Activated CD4-positive, alpha-beta T cell treated with anti-CD3 and anti-CD28 coated beads, Interleukin-2, amount 10 ng/mL, durations not matched to agents 7 days and 5 days (primary cell): ENCODE data around the gene KRT84. TPM values are rescaled to one million over a fixed set of nuclear protein-coding genes. Genes with fewer than 3 reads are reported as not detected.

ENCODE experiments used
- CTCF ChIA-PET: fragments of 350-600 bp; sonication (Branson Sonifier 250); formaldehyde crosslinking; loops from one replicate; lab custom pipeline; 2021; ENCODE audit warnings: antibody characterized with exemption; lab: Charles Lee
- POLR2A ChIA-PET: fragments of 350-600 bp; sonication (Branson Sonifier 250); formaldehyde crosslinking; loops from one replicate; lab custom pipeline; 2021; ENCODE audit warnings: antibody characterized with exemption; lab: Charles Lee
- DNase-seq: peaks from one replicate; pipeline ENCODE4 v3.0.0-alpha.2; 2020
- H3K27ac Mint-ChIP-seq: one replicate; pipeline ENCODE4 v1.8.0; 2021; ENCODE audit warnings: mild to moderate bottlenecking, moderate library complexity, mixed read lengths
- H3K27me3 Mint-ChIP-seq: one replicate; pipeline ENCODE4 v1.8.0; 2021; ENCODE audit warnings: mixed read lengths
- H3K36me3 Mint-ChIP-seq: one replicate; pipeline ENCODE4 v1.8.0; 2021; ENCODE audit warnings: low read depth, mixed read lengths
- H3K4me1 Mint-ChIP-seq: one replicate; pipeline ENCODE4 v1.8.0; 2021; ENCODE audit warnings: mixed read lengths
- H3K4me3 Mint-ChIP-seq: one replicate; pipeline ENCODE4 v1.8.0; 2021; ENCODE audit warnings: mild to moderate bottlenecking, moderate library complexity, mixed read lengths
- H3K9me3 Mint-ChIP-seq: one replicate; pipeline ENCODE4 v1.8.0; 2021; ENCODE audit warnings: mixed read lengths
- total RNA-seq, 2 experiments: library from RNA; stranded (reverse); gene quantifications; one replicate each; pipeline ENCODE4 v1.2.3, GENCODE V29; 2021

Gene KRT84
- total RNA-seq, 2 experiments from 2014 or later = not detected

GRCh38 chr12:52390739-52391617 lies 5.5 kb upstream of the KRT84 start:
- POLR2A ChIA-PET = no interaction called here
- CTCF ChIA-PET = interaction anchor here (0.7 to 1.1 kb wide), 2 partner anchors 18 to 169 kb away, joined by 3 to 4 read pairs; no protein-coding TSS in a partner anchor
- H3K36me3 Mint-ChIP-seq = no peaks in the 10 kb centered on the region
- H3K4me3 Mint-ChIP-seq = no peak overlapping the region
- H3K4me1 Mint-ChIP-seq = no peaks in the 10 kb centered on the region
- no peaks in the 10 kb centered on the region for H3K9me3 Mint-ChIP-seq
- no peak overlapping the region for H3K27ac Mint-ChIP-seq
- H3K27me3 Mint-ChIP-seq = no peaks in the 10 kb centered on the region
- peak; percentile 16 for DNase-seq

GRCh38 chr12:52389313-52390207 lies 4.1 kb upstream of the KRT84 start:
- no peak for DNase-seq
- H3K36me3 Mint-ChIP-seq = no peaks in the 10 kb centered on the region
- H3K9me3 Mint-ChIP-seq = no peaks in the 10 kb centered on the region
- no peaks in the 10 kb centered on the region for H3K27me3 Mint-ChIP-seq
- POLR2A ChIA-PET = no interaction called here
- CTCF ChIA-PET = no interaction called here
- no peak overlapping the region for H3K27ac Mint-ChIP-seq
- no peak overlapping the region for H3K4me3 Mint-ChIP-seq
- no peaks in the 10 kb centered on the region for H3K4me1 Mint-ChIP-seq

- no peak for DNase-seq
- CTCF ChIA-PET = no interaction called here
- Mint-ChIP-seq H3K4me3 (no peak overlapping the region), H3K27ac (no peak overlapping the region), H3K4me1 (peaks cover 7% of the 10 kb centered on the region), H3K27me3 (no peaks in the 10 kb centered on the region), H3K9me3 (no peaks in the 10 kb centered on the region), H3K36me3 (no peaks in the 10 kb centered on the region)
- POLR2A ChIA-PET = no interaction called here
Measured at GRCh38 chr12:52387859-52388258, 2.4 kb upstream of the KRT84 start.

GRCh38 chr12:52383331-52383730 lies 2.1 kb downstream of the KRT84 start:
- no peaks in the 10 kb centered on the region for H3K27me3 Mint-ChIP-seq
- peaks cover 17% of the 10 kb centered on the region for H3K4me1 Mint-ChIP-seq
- ChIA-PET CTCF (interaction anchor here (0.9 to 1.1 kb wide), 2 partner anchors 11 to 502 kb away, joined by 3 to 4 read pairs; no protein-coding TSS in a partner anchor), POLR2A (no interaction called here)
- H3K9me3 Mint-ChIP-seq = no peaks in the 10 kb centered on the region
- H3K36me3 Mint-ChIP-seq = no peaks in the 10 kb centered on the region
- no peak overlapping the region for H3K27ac Mint-ChIP-seq
- H3K4me3 Mint-ChIP-seq = no peak overlapping the region
- DNase-seq = no peak

- no peaks in the 10 kb centered on the region for H3K27me3 Mint-ChIP-seq
- ChIA-PET POLR2A (no interaction called here), CTCF (interaction anchor here (1.1 to 1.9 kb wide), 2 partner anchors 10 to 502 kb away, joined by 3 to 6 read pairs; no protein-coding TSS in a partner anchor)
- H3K9me3 Mint-ChIP-seq = no peaks in the 10 kb centered on the region
- no peaks in the 10 kb centered on the region for H3K36me3 Mint-ChIP-seq
- no peak overlapping the region for H3K4me3 Mint-ChIP-seq
- no peak overlapping the region for H3K27ac Mint-ChIP-seq
- peaks cover 17% of the 10 kb centered on the region for H3K4me1 Mint-ChIP-seq
- peak; percentile 16 for DNase-seq
Measured at GRCh38 chr12:52382854-52383253, 2.6 kb downstream of the KRT84 start.

- Mint-ChIP-seq H3K36me3 (no peaks in the 10 kb centered on the region), H3K4me3 (no peak overlapping the region), H3K27me3 (no peaks in the 10 kb centered on the region), H3K27ac (no peak overlapping the region), H3K9me3 (no peaks in the 10 kb centered on the region), H3K4me1 (peaks cover 17% of the 10 kb centered on the region)
- ChIA-PET CTCF (interaction anchor here (1.0 to 1.9 kb wide), 3 partner anchors 9 to 234 kb away, joined by 3 to 6 read pairs (median 4); no protein-coding TSS in a partner anchor), POLR2A (no interaction called here)
- DNase-seq = no peak
Measured at GRCh38 chr12:52381206-52381605, 4.2 kb downstream of the KRT84 start.

GRCh38 chr12:52380271-52380694 lies 5.2 kb downstream of the KRT84 start:
- Mint-ChIP-seq H3K4me3 (no peak overlapping the region), H3K27ac (no peak overlapping the region), H3K36me3 (no peaks in the 10 kb centered on the region), H3K9me3 (no peaks in the 10 kb centered on the region), H3K4me1 (peaks cover 17% of the 10 kb centered on the region), H3K27me3 (peaks cover 5% of the 10 kb centered on the region)
- peak; percentile 15 for DNase-seq
- POLR2A ChIA-PET = no interaction called here
- CTCF ChIA-PET = interaction anchor here (1.2 kb wide), 1 partner anchor 492 kb away, joined by 3 read pairs; no protein-coding TSS in a partner anchor

GRCh38 chr12:52379536-52379935 lies 5.9 kb downstream of the KRT84 start:
- no peak for DNase-seq
- Mint-ChIP-seq H3K9me3 (no peaks in the 10 kb centered on the region), H3K27ac (no peak overlapping the region), H3K27me3 (peaks cover 6% of the 10 kb centered on the region), H3K36me3 (no peaks in the 10 kb centered on the region), H3K4me3 (no peak overlapping the region), H3K4me1 (peaks cover 17% of the 10 kb centered on the region)
- ChIA-PET POLR2A (no interaction called here), CTCF (no interaction called here)

- Mint-ChIP-seq H3K27ac (no peak overlapping the region), H3K36me3 (no peaks in the 10 kb centered on the region), H3K27me3 (peaks cover 16% of the 10 kb centered on the region), H3K4me3 (no peak overlapping the region), H3K4me1 (peaks cover 13% of the 10 kb centered on the region), H3K9me3 (no peaks in the 10 kb centered on the region)
- DNase-seq = no peak
- ChIA-PET CTCF (interaction anchor here (1.2 kb wide), 1 partner anchor 488 kb away, joined by 3 read pairs; no protein-coding TSS in a partner anchor), POLR2A (no interaction called here)
Measured at GRCh38 chr12:52378091-52378490, 7.4 kb downstream of the KRT84 start.

- POLR2A ChIA-PET = no interaction called here
Measured at GRCh38 chr12:52377266-52377665, 8.2 kb downstream of the KRT84 start.

GRCh38 chr12:52372216-52373154 lies 13.0 kb downstream of the KRT84 start:
- peak; percentile 62 for DNase-seq
- Mint-ChIP-seq H3K36me3 (no peaks in the 10 kb centered on the region), H3K4me3 (no peak overlapping the region), H3K9me3 (no peaks in the 10 kb centered on the region), H3K27ac (no peak overlapping the region), H3K4me1 (no peaks in the 10 kb centered on the region), H3K27me3 (peaks cover 16% of the 10 kb centered on the region)
- CTCF ChIA-PET = interaction anchor here (0.6 to 2.8 kb wide), 13 partner anchors 10 to 612 kb away, joined by 3 to 16 read pairs (median 3); no protein-coding TSS in a partner anchor
- POLR2A ChIA-PET = interaction anchor here (0.7 kb wide), 1 partner anchor 494 kb away, joined by 3 read pairs; no protein-coding TSS in a partner anchor

More at GRCh38 chr12:52377266-52377665, 8.2 kb downstream of the KRT84 start:
- H3K9me3 Mint-ChIP-seq = no peaks in the 10 kb centered on the region
- CTCF ChIA-PET = interaction anchor here (1.2 kb wide), 1 partner anchor 489 kb away, joined by 3 read pairs; no protein-coding TSS in a partner anchor
- DNase-seq = no peak
- H3K27me3 Mint-ChIP-seq = peaks cover 16% of the 10 kb centered on the region
- peaks cover 4% of the 10 kb centered on the region for H3K4me1 Mint-ChIP-seq
- H3K27ac Mint-ChIP-seq = no peak overlapping the region
- H3K4me3 Mint-ChIP-seq = no peak overlapping the region
- no peaks in the 10 kb centered on the region for H3K36me3 Mint-ChIP-seq
